Activated T-cell treated with anti-CD3 and anti-CD28 coated beads, Interleukin-2, amount 50 U/mL, for 24 hours (primary cell): ENCODE data around the gene EEF2K.

ENCODE experiments used
- DNase-seq: peaks from one replicate; pipeline ENCODE4 v3.0.0-alpha.2; 2020
- H3K27ac Mint-ChIP-seq: 2 replicates; pipeline ENCODE4 v1.8.0; 2020; ENCODE audit warnings: mild to moderate bottlenecking, mixed read lengths
- H3K27me3 Mint-ChIP-seq: 2 replicates; pipeline ENCODE4 v1.8.0; 2020; ENCODE audit warnings: mixed read lengths
- H3K36me3 Mint-ChIP-seq: 2 replicates; pipeline ENCODE4 v1.8.0; 2020; ENCODE audit warnings: low read depth, mixed read lengths
- H3K4me1 Mint-ChIP-seq: 2 replicates; pipeline ENCODE4 v1.8.0; 2020; ENCODE audit warnings: low read depth, mixed read lengths
- H3K4me3 Mint-ChIP-seq: 2 replicates; pipeline ENCODE4 v1.8.0; 2020; ENCODE audit warnings: mild to moderate bottlenecking, moderate library complexity, mixed read lengths
- H3K9me3 Mint-ChIP-seq: 2 replicates; pipeline ENCODE4 v1.8.0; 2020; ENCODE audit warnings: mixed read lengths

Gene EEF2K

DNA sequence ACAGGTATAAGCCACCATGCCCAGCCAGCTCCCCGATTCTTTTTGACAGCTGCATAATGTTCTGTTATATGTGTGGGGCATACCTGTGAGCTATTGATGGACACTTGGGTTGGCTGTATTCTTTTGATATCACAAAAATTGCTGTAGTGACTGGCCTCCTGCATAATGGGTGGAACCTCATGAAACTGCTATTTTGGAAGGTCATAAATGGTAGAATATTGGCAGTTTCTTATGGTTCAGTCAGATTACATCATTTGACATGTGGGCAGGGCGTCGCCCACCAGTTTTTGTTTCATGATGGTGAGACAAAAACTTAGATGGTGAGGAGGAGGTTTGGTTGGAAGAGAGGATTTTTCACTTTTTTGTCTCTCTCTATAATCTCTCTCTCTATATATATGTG lies 64.4 kb downstream of the EEF2K start:
- Mint-ChIP-seq H3K9me3 (no peaks in the 10 kb centered on the region), H3K27me3 (no peaks in the 10 kb centered on the region), H3K27ac (no peak overlapping the region), H3K4me3 (no peak overlapping the region), H3K4me1 (peaks cover 7% of the 10 kb centered on the region), H3K36me3 (peaks cover 82% of the 10 kb centered on the region)
- no peak for DNase-seq

DNA sequence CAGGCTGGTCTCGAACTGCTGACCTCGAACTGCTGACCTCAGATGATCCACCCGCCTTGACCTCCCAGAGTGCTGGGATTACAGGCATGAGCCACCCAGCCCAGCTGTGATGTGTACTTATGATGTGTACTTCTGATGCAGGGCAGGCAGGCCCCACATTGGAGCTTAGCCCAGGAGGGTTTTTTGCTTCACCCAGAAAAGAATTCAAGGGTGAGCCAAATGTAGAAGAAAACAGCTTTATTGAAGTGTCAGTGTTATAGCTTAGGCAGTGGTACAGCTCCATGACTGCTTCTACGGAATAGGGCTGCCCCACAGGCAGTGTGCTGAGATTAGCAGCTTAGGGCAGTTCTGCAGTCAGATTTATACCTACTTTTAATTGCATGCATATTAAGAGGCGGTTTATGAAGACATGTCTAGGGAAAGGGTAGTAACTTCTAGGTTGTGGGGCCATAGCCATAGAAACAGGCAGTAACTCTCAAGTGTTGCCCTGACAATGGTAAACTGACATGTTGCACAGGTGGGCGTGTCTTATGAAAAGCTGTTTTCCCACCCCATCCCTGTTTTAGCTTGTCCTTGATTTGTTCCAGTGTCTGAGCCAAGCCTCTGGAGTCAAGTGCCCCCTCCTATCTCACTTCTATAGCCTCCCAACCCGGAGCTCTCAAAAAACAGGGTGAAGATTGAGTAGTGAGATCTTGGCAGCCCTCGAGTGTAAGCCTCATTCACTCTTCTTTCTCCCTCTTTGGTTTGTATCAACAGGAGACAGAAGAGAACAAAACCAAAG lies 67.0 kb downstream of the EEF2K start:
- H3K27me3 Mint-ChIP-seq, result no peaks in the 10 kb centered on the region
- DNase-seq, result no peak
- H3K9me3 Mint-ChIP-seq, result no peaks in the 10 kb centered on the region
- peaks cover 7% of the 10 kb centered on the region for H3K4me1 Mint-ChIP-seq
- no peak overlapping the region for H3K4me3 Mint-ChIP-seq
- peaks cover 73% of the 10 kb centered on the region for H3K36me3 Mint-ChIP-seq
- no peak overlapping the region for H3K27ac Mint-ChIP-seq

DNA sequence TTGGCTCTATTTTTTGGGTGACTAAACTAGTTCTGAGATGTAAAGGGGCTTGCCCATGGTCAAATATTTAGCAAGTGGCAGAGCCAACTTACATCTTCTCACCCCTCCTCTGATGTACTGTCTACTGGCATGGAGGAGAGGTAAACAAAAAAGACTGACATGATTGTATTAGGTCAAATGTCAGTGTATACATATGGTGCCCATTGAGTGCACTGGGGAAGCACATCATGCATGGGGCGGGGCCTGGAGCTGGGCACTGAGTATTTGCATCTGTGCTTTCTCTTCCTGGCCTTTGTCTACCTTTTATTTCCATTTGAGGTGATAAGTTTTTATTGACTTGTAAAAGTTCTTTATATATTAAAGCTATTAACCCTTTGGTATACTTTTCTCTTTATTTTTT lies 68.8 kb downstream of the EEF2K start:
- no peaks in the 10 kb centered on the region for H3K9me3 Mint-ChIP-seq
- peaks cover 71% of the 10 kb centered on the region for H3K36me3 Mint-ChIP-seq
- H3K27me3 Mint-ChIP-seq, result no peaks in the 10 kb centered on the region
- peaks cover 7% of the 10 kb centered on the region for H3K4me1 Mint-ChIP-seq
- DNase-seq, result no peak
- no peak overlapping the region for H3K4me3 Mint-ChIP-seq
- no peak overlapping the region for H3K27ac Mint-ChIP-seq

DNA sequence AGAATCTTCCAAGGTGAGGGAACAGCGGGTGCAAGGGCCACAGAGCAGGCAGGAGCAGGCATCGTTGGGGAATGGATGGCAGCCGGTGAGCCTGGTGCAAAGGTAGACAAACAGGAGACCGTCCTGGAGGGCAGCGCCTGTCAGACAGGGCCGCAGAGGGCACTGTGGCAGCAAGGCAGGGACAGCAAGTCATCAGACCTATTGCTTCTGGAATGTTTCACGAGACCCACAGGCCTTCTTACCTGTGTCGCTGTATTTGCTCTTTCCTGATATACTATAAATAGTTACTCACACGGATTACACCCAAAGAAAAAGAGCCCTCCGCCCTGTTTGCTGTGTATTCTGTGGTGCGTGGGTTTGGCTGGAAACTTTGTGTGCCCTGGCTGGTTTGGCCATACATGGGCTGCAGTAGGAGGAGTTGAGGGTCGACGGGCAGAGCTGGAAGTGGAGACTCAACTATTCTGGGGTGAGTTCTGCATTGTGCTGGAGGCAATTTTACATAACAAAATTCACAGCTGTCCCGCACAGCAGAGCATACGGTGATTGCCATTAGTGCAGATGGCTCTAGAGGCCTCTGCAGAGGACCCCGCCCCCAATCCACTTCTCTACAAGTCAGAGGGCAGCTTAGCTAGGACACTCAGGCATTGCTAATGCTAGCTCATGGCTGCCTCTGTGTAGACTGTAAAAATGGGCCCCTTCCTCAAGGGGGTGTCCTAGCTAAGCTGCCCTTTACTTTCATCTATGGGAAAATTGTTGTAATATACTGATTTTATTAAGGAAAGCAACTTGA lies 72.6 kb downstream of the EEF2K start:
- no peak overlapping the region for H3K27ac Mint-ChIP-seq
- peaks cover 74% of the 10 kb centered on the region for H3K36me3 Mint-ChIP-seq

DNA sequence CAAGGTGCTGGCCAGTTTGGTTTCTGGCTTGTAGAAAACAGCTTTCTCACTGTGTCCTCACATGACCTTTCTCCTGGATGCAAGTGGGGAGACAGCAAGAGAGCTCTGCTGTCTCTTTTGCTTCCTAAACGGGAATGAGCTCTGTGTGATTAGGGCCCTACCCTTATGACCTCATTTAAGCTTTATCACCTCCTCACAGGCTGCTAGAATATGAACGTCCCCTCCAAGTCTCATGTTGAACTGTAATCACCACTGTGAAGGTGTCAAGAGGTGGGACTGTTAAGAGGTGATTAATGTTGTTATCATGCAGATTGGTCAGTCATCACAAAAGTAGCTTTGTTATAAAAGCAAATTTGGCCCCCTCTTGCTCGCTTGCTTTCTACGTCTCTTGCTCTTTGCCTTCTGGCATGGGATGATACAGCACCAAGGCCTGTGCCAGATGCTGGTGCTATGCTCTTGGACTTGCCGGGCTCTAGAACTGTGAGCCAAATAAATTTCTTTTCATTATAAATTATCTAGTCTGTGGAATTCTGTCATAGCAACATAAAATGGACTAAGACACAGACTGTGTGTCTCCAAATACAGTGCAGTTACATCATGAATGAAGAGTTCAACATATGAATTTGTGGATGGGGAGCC lies 76.3 kb downstream of the EEF2K start:
- Mint-ChIP-seq H3K4me1 (no peaks in the 10 kb centered on the region), H3K9me3 (no peaks in the 10 kb centered on the region), H3K36me3 (peaks cover 78% of the 10 kb centered on the region), H3K27ac (no peak overlapping the region), H3K4me3 (no peak overlapping the region), H3K27me3 (no peaks in the 10 kb centered on the region)
- DNase-seq, result no peak

More for the DNA sequence above, 72.6 kb downstream of the EEF2K start:
- H3K27me3 Mint-ChIP-seq, result no peaks in the 10 kb centered on the region
- H3K4me1 Mint-ChIP-seq, result no peaks in the 10 kb centered on the region
- no peak overlapping the region for H3K4me3 Mint-ChIP-seq
- no peak for DNase-seq
- H3K9me3 Mint-ChIP-seq, result no peaks in the 10 kb centered on the region

DNA sequence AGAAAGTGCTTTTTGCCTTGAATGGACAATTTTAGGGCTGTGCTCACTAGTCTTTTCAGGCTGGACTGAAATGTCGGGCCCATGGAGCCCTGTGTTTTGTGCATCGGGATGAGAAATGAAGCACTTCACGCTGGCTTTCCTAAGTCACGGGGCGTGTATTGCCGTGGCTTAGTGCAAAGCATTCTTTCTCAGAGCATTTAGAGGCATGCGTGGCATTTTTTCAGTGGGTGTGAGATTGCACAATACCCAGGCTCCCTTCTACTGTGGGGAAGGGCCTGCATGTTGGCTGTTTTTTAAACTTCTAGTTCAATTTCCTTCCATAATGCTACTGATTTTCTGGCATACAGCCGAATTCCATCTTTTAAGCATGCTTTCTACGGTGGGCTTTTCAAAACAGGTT lies 78.6 kb downstream of the EEF2K start:
- no peak overlapping the region for H3K27ac Mint-ChIP-seq
- no peak overlapping the region for H3K4me3 Mint-ChIP-seq
- no peaks in the 10 kb centered on the region for H3K4me1 Mint-ChIP-seq
- H3K36me3 Mint-ChIP-seq, result peaks cover 61% of the 10 kb centered on the region
- H3K9me3 Mint-ChIP-seq, result no peaks in the 10 kb centered on the region
- H3K27me3 Mint-ChIP-seq, result no peaks in the 10 kb centered on the region
- DNase-seq, result no peak

DNA sequence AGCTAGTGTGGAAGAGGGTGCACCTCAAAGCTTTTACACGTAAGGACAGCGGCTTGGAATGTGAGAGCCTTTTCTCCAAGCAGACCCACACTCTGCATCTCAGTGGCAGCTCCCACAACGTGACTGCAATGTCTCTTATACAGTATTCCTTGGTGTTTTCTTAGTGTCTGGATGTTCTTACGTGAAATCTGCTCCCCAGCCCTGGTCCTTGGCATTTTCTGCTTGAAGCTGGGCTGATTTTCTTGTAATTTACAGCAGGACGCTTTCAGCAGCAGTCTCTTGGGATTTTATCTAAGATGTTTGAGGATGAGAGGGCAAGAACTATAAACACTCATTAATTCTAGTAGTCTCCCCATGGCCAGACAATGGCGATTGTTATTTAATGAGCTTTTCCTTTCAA lies 79.0 kb downstream of the EEF2K start:
- Mint-ChIP-seq H3K4me3 (no peak overlapping the region), H3K27ac (no peak overlapping the region), H3K36me3 (peaks cover 56% of the 10 kb centered on the region), H3K4me1 (no peaks in the 10 kb centered on the region), H3K9me3 (no peaks in the 10 kb centered on the region), H3K27me3 (no peaks in the 10 kb centered on the region)
- DNase-seq, result no peak

DNA sequence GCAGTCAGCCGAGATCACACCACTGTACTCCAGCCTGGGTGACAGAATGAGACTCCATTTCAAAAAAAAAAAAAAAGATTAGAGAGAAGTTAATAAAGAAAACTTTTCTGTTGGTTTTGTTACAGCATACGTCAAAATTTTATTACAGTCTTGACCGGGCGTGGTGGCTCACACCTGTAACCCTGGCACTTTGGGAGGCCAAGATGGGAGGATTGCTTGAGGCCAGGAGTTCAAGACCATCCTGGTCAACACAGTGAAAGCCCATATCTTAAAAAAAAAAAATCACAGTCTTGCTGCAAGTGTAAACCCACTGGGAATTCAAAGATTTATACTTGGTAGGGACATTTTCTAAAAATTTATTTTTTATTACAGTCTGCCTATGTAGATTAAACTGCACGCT lies 84.9 kb downstream of the EEF2K start:
- Mint-ChIP-seq H3K27me3 (no peaks in the 10 kb centered on the region), H3K9me3 (no peaks in the 10 kb centered on the region), H3K4me1 (peaks cover under 1% of the 10 kb centered on the region), H3K27ac (no peak overlapping the region), H3K36me3 (peaks cover 5% of the 10 kb centered on the region), H3K4me3 (no peak overlapping the region)
- no peak for DNase-seq

DNA sequence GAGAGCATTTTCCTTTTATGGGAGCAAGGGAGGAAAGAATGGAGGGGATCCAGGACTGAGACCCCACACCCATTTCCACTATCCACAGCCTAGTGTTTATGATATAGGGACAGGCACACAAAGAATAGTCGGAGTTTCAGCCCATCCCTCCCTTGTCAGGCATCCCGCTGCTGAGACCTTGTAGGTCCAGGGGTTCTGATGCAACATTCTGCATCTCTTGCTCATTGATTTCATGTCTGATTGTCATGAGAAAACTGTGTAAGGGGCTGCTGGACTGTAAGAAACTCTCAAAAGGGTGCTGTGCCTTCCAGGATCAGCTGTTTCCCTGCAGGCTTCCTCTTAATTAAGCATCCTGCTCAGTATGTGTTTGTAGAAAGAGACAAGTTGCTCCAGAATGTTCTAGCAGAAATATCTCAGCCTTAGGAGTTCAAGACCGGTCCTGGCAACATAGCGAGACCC lies 85.8 kb downstream of the EEF2K start:
- H3K27me3 Mint-ChIP-seq, result no peaks in the 10 kb centered on the region
- H3K4me3 Mint-ChIP-seq, result no peak overlapping the region
- H3K27ac Mint-ChIP-seq, result no peak overlapping the region
- H3K36me3 Mint-ChIP-seq, result peaks cover 2% of the 10 kb centered on the region
- H3K4me1 Mint-ChIP-seq, result peaks cover 6% of the 10 kb centered on the region
- H3K9me3 Mint-ChIP-seq, result no peaks in the 10 kb centered on the region
- no peak for DNase-seq

DNA sequence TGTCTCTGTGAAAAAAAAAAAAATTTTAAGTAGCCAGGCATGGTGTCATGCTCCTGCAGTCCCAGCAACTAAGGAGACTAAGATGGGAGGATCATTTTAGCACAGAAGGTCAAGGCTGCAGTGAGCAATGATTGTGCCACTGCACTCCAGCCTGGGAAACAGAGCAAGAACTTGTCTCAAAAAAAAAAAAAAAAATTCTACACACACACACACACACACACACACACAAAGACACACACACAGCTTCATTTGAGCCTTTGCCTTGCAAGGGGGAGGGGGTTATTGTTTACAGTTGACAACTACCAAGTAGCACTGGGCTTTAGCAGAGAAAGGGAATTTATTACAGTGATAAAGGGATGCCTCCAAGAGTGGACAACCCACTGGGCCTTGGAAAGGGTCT lies 86.2 kb downstream of the EEF2K start:
- Mint-ChIP-seq H3K27ac (no peak overlapping the region), H3K27me3 (no peaks in the 10 kb centered on the region), H3K9me3 (no peaks in the 10 kb centered on the region), H3K36me3 (peaks cover 2% of the 10 kb centered on the region), H3K4me3 (no peak overlapping the region), H3K4me1 (peaks cover 7% of the 10 kb centered on the region)
- no peak for DNase-seq

DNA sequence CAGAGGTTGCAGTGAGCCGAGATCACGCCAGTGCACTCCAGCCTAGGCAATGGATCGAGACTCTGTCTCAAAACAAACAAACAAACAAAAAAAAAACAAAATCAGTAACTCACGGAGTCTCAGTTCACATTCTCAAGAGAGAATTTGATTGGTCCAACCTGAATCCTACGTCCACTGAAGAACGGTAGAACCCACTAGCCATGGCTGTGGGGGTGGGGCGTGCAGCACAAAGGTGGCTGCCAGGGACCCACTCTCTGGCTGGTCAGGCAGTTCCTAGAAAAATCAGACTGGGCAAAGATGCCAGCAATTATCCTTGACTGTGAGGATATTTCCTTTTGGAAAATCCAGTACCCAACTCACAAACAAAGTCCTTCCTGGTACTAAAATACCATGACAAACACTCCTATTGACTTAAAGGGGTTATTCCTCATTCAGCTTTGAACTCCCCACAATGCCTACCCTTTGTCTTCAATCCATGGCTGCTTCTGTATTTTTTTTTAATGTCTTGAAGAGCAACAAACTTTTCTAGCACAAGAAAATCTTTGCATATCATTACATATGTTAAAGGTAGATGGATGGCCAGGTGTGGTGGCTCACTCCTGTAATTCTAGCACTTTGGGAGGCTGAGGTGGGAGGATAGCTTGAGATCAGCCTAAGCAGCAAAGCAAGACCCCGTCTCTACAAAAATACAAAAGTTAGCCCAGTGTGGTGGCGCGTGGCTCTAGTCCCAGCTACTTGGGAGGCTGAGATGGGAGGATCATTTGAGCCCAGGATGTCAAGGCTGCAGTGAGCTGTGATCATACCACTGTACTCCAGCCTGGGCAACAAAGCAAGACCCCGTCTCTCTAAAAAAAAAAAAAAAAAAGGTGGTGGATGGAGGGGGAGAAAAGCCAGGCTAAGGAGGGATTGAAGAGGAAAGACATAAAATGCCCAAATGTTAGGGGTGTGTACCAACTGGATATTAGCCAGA lies 87.3 kb downstream of the EEF2K start:
- H3K4me1 Mint-ChIP-seq, result peaks cover 11% of the 10 kb centered on the region
- H3K4me3 Mint-ChIP-seq, result no peak overlapping the region
- no peak for DNase-seq
- peak overlapping the region; percentile 29 for H3K27ac Mint-ChIP-seq
- no peaks in the 10 kb centered on the region for H3K27me3 Mint-ChIP-seq
- peaks cover 11% of the 10 kb centered on the region for H3K36me3 Mint-ChIP-seq
- no peaks in the 10 kb centered on the region for H3K9me3 Mint-ChIP-seq

DNA sequence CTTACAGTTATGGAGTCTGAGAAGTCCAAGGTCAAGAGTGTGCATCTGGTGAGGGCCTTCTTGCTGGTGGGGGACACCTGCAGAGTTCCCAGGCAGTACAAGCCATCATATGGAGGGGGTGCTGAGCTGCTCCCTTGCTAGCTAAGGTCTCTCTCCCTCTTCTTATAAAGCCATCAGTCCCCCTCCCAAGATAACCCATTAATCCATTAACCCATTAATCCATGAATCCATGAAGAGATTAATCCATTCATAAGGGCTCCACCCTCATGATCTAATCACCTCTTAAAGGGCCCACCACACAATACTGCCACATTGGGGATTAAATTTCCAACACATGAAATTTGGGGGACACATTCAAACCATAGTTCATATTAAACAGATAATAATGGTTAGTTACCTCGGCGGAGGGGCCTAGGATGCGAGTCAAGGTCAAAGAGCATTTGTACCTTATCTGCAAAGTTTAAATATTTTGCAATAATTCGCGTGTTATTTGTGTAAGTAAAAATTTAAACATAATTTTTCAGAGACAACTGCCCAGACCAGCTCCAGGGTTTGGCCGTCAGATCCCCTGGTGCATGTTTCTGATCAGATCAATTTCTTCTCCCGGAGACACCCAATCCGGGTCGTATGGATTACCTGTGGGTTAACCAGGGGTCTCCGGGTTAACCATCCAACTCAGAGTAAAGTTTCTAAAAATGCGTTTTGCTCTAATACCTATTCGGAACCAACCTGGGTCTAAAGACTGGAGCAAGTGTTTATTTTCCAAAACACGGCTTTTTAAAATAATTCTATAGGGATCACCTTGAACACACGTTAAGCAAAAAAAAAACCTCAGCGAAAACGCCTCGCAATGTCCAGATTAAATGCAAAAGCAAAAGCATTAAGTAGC lies 90.4 kb downstream of the EEF2K start:
- Mint-ChIP-seq H3K4me3 (peak overlapping the region; percentile 95), H3K27me3 (no peaks in the 10 kb centered on the region), H3K27ac (peak overlapping the region; percentile 99), H3K36me3 (peaks cover 41% of the 10 kb centered on the region), H3K4me1 (peaks cover 38% of the 10 kb centered on the region), H3K9me3 (no peaks in the 10 kb centered on the region)
- DNase-seq, result peak; percentile 42

DNA sequence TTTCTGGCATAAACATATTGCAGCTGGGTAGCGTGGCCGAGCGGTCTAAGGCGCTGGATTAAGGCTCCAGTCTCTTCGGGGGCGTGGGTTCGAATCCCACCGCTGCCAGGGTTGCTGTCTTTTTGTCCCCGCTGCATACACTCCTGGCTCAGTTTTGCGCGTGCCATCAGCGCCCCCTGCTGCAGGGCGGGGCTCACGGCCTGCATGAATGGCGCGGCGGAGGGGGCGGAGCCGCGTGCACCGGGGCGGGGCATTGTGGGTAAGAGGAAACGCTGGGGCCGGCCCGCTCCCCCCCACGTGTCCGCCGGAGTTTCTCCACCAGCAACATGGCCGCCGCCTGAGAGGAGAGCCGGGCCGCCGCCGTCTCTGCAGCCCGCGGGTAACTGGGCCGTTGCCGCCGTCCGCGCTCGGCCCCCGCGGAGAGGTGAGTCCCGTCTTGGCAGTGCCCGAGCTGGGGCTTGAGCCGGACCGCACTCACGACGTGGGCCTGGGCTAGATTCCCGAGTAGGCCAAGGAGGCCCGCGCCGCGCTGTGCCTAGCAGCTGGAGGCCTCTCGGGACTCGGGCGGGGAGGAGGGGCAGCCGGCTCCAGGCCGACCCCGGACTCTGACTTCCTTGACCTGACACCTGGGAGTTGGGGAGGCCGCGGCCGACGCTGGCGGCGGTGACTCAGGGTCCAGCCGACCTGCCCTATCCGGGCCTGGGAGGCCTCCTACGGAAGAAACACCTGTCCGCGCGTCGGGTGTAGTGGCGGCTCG lies 91.2 kb downstream of the EEF2K start, which contains the start of gene POLR3E:
TSS of gene POLR3E (plus strand) at position 296 of the 757 bp plus-strand sequence. CDS start 5,560 bp downstream, outside the sequence.
- Mint-ChIP-seq H3K27me3 (no peaks in the 10 kb centered on the region), H3K36me3 (peaks cover 46% of the 10 kb centered on the region), H3K4me1 (peaks cover 42% of the 10 kb centered on the region), H3K4me3 (peak within 1 kb of the TSS; percentile 95), H3K27ac (peak within 1 kb of the TSS; percentile 99), H3K9me3 (no peaks in the 10 kb centered on the region)
- DNase-seq, result peak; percentile 100
